Measurements from ENCODE around the gene RAB27A. TPM values are rescaled to one million over a fixed set of nuclear protein-coding genes. Genes with fewer than 3 reads are reported as not detected.
A peak's percentile ranks its signal among the peaks of the same experiment; 100 is the strongest.

RAB27A gene
- total and polyA plus RNA-seq, 2 donors (not counting 3 experiments of a cell fraction or from before 2014, with no cell fraction given): 7.3 to 30.9 TPM

GRCh38 chr15:55297315-55297714, 7.7 kb upstream of the RAB27A start:
- DNase-seq (ENCODE audit: low read depth, low spot score) (no peak), FAIRE-seq (no peak)
- Histone ChIP-seq H3K27me3 (ENCODE audit: control insufficient read depth in 2 of 2, insufficient read depth in 2 of 2, low read length in 2 of 2) (no peaks in the 10 kb centered on the region), H3K36me3 (ENCODE audit: control insufficient read depth in 2 of 2, extremely low read depth in 1 of 2, insufficient read depth in 2 of 2, low read length in 2 of 2) (no peaks in the 10 kb centered on the region), H3K79me2 (ENCODE audit: control insufficient read depth, insufficient read depth, low read length) (no peaks in the 10 kb centered on the region), H3K9me3 (replicated peaks; ENCODE audit: control insufficient read depth, insufficient read depth, low read length) (no peaks in the 10 kb centered on the region), H3K9me1 (replicated peaks; ENCODE audit: control insufficient read depth, extremely low read depth, insufficient read depth, low read length) (no peaks in the 10 kb centered on the region), H4K20me1 (replicated peaks; ENCODE audit: control insufficient read depth, extremely low read depth, insufficient read depth, low read length) (no peaks in the 10 kb centered on the region), H3K4me3 (replicated peaks in 1 of 3; ENCODE audit: insufficient read depth in 1 of 3, low read depth in 1 of 3, low read length in 3 of 3) (no peak overlapping the region), H3K4me1 (ENCODE audit: control insufficient read depth, extremely low read depth, insufficient read depth, low read length) (no peaks in the 10 kb centered on the region), H3K4me2 (ENCODE audit: insufficient read depth, low read length) (no peak overlapping the region), H2AFZ (ENCODE audit: low read depth, low read length) (no peak overlapping the region), H3K27ac (ENCODE audit: insufficient read depth, low read depth, low read length) (no peak overlapping the region), H3K9ac (replicated peaks; ENCODE audit: extremely low read depth, insufficient read depth, low read length) (no peak overlapping the region)
- BruUV-seq (replicated peaks): no TSS peak
- ChIA-PET CTCF (interaction anchor here (1.5 kb wide), 1 partner anchor 138 kb away, joined by 4 read pairs; no protein-coding TSS in a partner anchor), POLR2A (no interaction called here)
- dilution Hi-C loops (cut with MboI; ENCODE audit: extremely low pct_ligation_motif_present, low sequenced_read_pairs): no loop called here
- no peak for TF ChIP-seq MAX (IDR thresholded peaks at IDR 0.05; ENCODE audit: insufficient read depth, insufficient read length)
- TF ChIP-seq FOS (IDR thresholded peaks at IDR 0.05; ENCODE audit: borderline replicate concordance, insufficient read depth, low read length): no peak
- intact Hi-C loops (cut with micrococcal nuclease): loop anchor here (10.0 kb wide), 1 partner anchor 1213 kb away; no protein-coding TSS in a partner anchor

GRCh38 chr15:55290528-55291057, 980 bp upstream of the RAB27A start:
- no TSS peak for BruUV-seq (replicated peaks)
- Histone ChIP-seq H3K36me3 (ENCODE audit: control insufficient read depth in 2 of 2, extremely low read depth in 1 of 2, insufficient read depth in 2 of 2, low read length in 2 of 2) (no peaks in the 10 kb centered on the region), H3K4me1 (ENCODE audit: control insufficient read depth, extremely low read depth, insufficient read depth, low read length) (peaks cover 10% of the 10 kb centered on the region), H3K27ac (ENCODE audit: insufficient read depth, low read depth, low read length) (peak overlapping the region; percentile 60), H3K9me3 (replicated peaks; ENCODE audit: control insufficient read depth, insufficient read depth, low read length) (no peaks in the 10 kb centered on the region), H4K20me1 (replicated peaks; ENCODE audit: control insufficient read depth, extremely low read depth, insufficient read depth, low read length) (no peaks in the 10 kb centered on the region), H3K9me1 (replicated peaks; ENCODE audit: control insufficient read depth, extremely low read depth, insufficient read depth, low read length) (no peaks in the 10 kb centered on the region), H3K4me3 (replicated peaks in 1 of 3; ENCODE audit: insufficient read depth in 1 of 3, low read depth in 1 of 3, low read length in 3 of 3) (peak overlapping the region; percentile 63 to 97 (median 85)), H3K4me2 (ENCODE audit: insufficient read depth, low read length) (peak overlapping the region; percentile 82), H3K79me2 (ENCODE audit: control insufficient read depth, insufficient read depth, low read length) (peaks cover 2% of the 10 kb centered on the region), H2AFZ (ENCODE audit: low read depth, low read length) (peak overlapping the region; percentile 62), H3K27me3 (ENCODE audit: control insufficient read depth in 2 of 2, insufficient read depth in 2 of 2, low read length in 2 of 2) (no peaks in the 10 kb centered on the region), H3K9ac (replicated peaks; ENCODE audit: extremely low read depth, insufficient read depth, low read length) (peak overlapping the region; percentile 91)
- intact Hi-C loops (cut with micrococcal nuclease) (loop anchor here (1.0 to 10.0 kb wide), 7 partner anchors 29 to 1328 kb away; partner anchors contain the start of genes PIGB and PIGBOS1), dilution Hi-C loops (cut with MboI; ENCODE audit: extremely low pct_ligation_motif_present, low sequenced_read_pairs) (no loop called here)
- CTCF ChIA-PET: interaction anchor here (0.8 to 4.4 kb wide), 10 partner anchors 9 to 149 kb away, joined by 3 to 61 read pairs (median 5); no protein-coding TSS in a partner anchor
- DNase-seq (ENCODE audit: low read depth, low spot score): peak; percentile 86
- POLR2A ChIA-PET: no interaction called here
- FAIRE-seq: peak; percentile 80
- no peak for TF ChIP-seq MYC (IDR thresholded peaks at IDR 0.05; ENCODE audit: low read depth, low read length)
- TF ChIP-seq JUN (IDR thresholded peaks at IDR 0.05; ENCODE audit: borderline replicate concordance, insufficient read depth, insufficient read length, low read depth): no peak
- no peak for TF ChIP-seq EZH2 (IDR thresholded peaks at IDR 0.05; ENCODE audit: borderline replicate concordance, low read depth, low read length, severe bottlenecking)
- TF ChIP-seq CTCF (IDR thresholded peaks at IDR 0.05; ENCODE audit: extremely low read depth in 1 of 2, insufficient read depth in 1 of 2, low read depth in 1 of 2, low read length in 2 of 2): peak; percentile 87 to 96
- TF ChIP-seq POLR2AphosphoS5 (IDR thresholded peaks at IDR 0.05; ENCODE audit: insufficient read depth, low read depth, low read length): no peak
- TF ChIP-seq MAX (IDR thresholded peaks at IDR 0.05; ENCODE audit: insufficient read depth, insufficient read length): peak; percentile 39
- TF ChIP-seq FOS (IDR thresholded peaks at IDR 0.05; ENCODE audit: borderline replicate concordance, insufficient read depth, low read length): no peak
- TF ChIP-seq GATA2 (IDR thresholded peaks at IDR 0.05; ENCODE audit: insufficient read depth, insufficient read length, low read depth, low read length): no peak
- no peak for TF ChIP-seq POLR2A (IDR thresholded peaks at IDR 0.05; ENCODE audit: low read depth, low read length)
